GM19468 (cell line): ENCODE measurements around the gene MAP10.

Experiments used
- ATAC-seq: cut with Tn5 transposase; IDR thresholded peaks from one replicate; pipeline ENCODE4 v1.9.1; 2021; ENCODE audit warnings: mild to moderate bottlenecking, moderate library complexity, moderate number of reproducible peaks; ENCODE audit not compliant: unreplicated experiment; ENCODE audit errors: extremely low read depth

MAP10 gene

GRCh38 chr1:232793944-232794343 lies 11.3 kb upstream of the MAP10 start:
- no peak for ATAC-seq

- no peak for ATAC-seq
These were observed 9.6 kb upstream of the MAP10 start for GRCh38 chr1:232795497-232796053.

- ATAC-seq, result no peak
These were observed 7.2 kb upstream of the MAP10 start for GRCh38 chr1:232797856-232798510.

- ATAC-seq, result no peak
These were observed 6.3 kb upstream of the MAP10 start for GRCh38 chr1:232798920-232799319.

GRCh38 chr1:232806186-232806510 lies 932 bp downstream of the MAP10 start:
- ATAC-seq, result no peak

GRCh38 chr1:232810856-232811255 lies 5.6 kb downstream of the MAP10 start:
- ATAC-seq, result no peak

GRCh38 chr1:232812560-232812959 lies 7.3 kb downstream of the MAP10 start:
- ATAC-seq, result no peak

GRCh38 chr1:232813097-232813496 lies 7.9 kb downstream of the MAP10 start:
- no peak for ATAC-seq

- no peak for ATAC-seq
These were observed 8.5 kb downstream of the MAP10 start for GRCh38 chr1:232813760-232814159.

GRCh38 chr1:232816324-232816723 lies 11.1 kb downstream of the MAP10 start:
- no peak for ATAC-seq

GRCh38 chr1:232818040-232818439 lies 12.8 kb downstream of the MAP10 start:
- ATAC-seq, result no peak

- no peak for ATAC-seq
These were observed 15.2 kb downstream of the MAP10 start for GRCh38 chr1:232820431-232820830.

- no peak for ATAC-seq
These were observed 17.3 kb downstream of the MAP10 start for GRCh38 chr1:232822530-232822929.

- ATAC-seq, result no peak
These were observed 21.1 kb downstream of the MAP10 start for GRCh38 chr1:232826318-232826717.

GRCh38 chr1:232830661-232831060 lies 25.4 kb downstream of the MAP10 start:
- no peak for ATAC-seq

GRCh38 chr1:232831895-232832294 lies 26.7 kb downstream of the MAP10 start:
- ATAC-seq, result no peak

GRCh38 chr1:232834066-232834465 lies 28.9 kb downstream of the MAP10 start:
- ATAC-seq, result no peak

- no peak for ATAC-seq
These were observed 29.9 kb downstream of the MAP10 start for GRCh38 chr1:232835166-232835565.

- ATAC-seq, result no peak
These were observed 31.9 kb downstream of the MAP10 start for GRCh38 chr1:232837087-232837486.

- ATAC-seq, result no peak
These were observed 36.8 kb downstream of the MAP10 start for GRCh38 chr1:232841823-232842565.

- ATAC-seq, result no peak
These were observed 39.6 kb downstream of the MAP10 start for GRCh38 chr1:232844791-232845190.
